Sigmoid colon (tissue), 4 donors: ENCODE measurements around the gene LAMB2.

ENCODE experiments used
- CTCF ChIP-seq, 4 experiments: fragments of 450-650 bp in 3 of 4; fragments of 200-600 bp in 1 of 4; IDR thresholded peaks; one replicate each; pipeline ENCODE4 v1.5.1; 2016 to 2019; ENCODE audit warnings: antibody characterized with exemption in 4 of 4, mild to moderate bottlenecking in 3 of 4, moderate library complexity in 2 of 4
- POLR2AphosphoS5 ChIP-seq, 4 donors: sonication (generic); formaldehyde crosslinking; IDR thresholded peaks; one replicate each; pipeline ENCODE4 v1.6.1; 2017; ENCODE audit warnings: antibody characterized with exemption in 4 of 4

GRCh38 chr3:49171775-49172500 lies 39.1 kb upstream of the LAMB2 start:
- no peak for TF ChIP-seq CTCF (IDR thresholded peaks at IDR 0.05)
- TF ChIP-seq POLR2AphosphoS5 (IDR thresholded peaks at IDR 0.05) = no peak
